Bronchial epithelial cell (primary cell): Measurements from ENCODE around the gene HOGA1. TPM values are rescaled to one million over a fixed set of nuclear protein-coding genes. Genes with fewer than 3 reads are reported as not detected.
A peak's percentile ranks its signal among the peaks of the same experiment; 100 is the strongest.

Experiments
- DNase-seq: peaks from one replicate; pipeline ENCODE4 v3.0.0-alpha.2; 2010; ENCODE audit warnings: low read depth
- FAIRE-seq: peaks from 2 replicates; lab custom pipeline; 2011; peaks lifted over from hg19 to GRCh38; lab: Jason Lieb, UNC
- H3K27me3 ChIP-seq: 2 replicates; pipeline ENCODE4 v1.5.1; 2011; ENCODE audit warnings: low read length; ENCODE audit not compliant: control insufficient read depth, insufficient read depth
- H3K36me3 ChIP-seq: 2 replicates; pipeline ENCODE4 v1.5.1; 2011; ENCODE audit warnings: low read length; ENCODE audit not compliant: control insufficient read depth, insufficient read depth
- H3K4me3 ChIP-seq: 2 replicates; pipeline ENCODE4 v1.5.1; 2011; ENCODE audit warnings: mild to moderate bottlenecking, low read depth, low read length, control low read depth
- total RNA-seq: library from RNA; depleted of rRNA; stranded (reverse); fragments of >200 nt; gene quantifications from 2 replicates; pipeline ENCODE4 v1.2.1, GENCODE V29; 2014
- TF ChIP-seq, protein P1 (sequence below): IDR thresholded peaks from 2 replicates; pipeline ENCODE4 v1.5.1; 2011; ENCODE audit warnings: mild to moderate bottlenecking, moderate library complexity, low read length, control low read depth, inconsistent platforms; ENCODE audit not compliant: insufficient read depth, severe bottlenecking

HOGA1 gene
- total RNA-seq, 1 donor from 2014 or later: 0.26 TPM

DNA sequence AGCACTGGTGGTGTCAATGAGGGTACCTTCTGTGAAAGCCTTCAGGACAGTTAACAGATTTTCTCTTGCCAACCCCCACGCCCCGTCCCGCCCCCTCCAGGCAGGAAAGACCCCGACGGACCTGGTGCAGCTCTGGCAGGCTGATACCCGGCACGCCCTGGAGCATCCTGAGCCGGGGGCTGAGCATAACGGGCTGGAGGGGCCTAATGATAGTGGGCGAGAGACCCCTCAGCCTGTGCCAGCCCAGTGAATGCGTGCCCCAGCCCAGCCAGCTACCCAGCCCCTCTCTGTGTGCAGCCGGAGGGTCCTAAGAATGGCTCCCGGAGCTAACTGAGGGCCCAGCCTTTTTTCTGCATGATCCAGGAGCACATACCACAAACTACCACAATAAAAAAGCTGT, 713 bp upstream of the HOGA1 start:
- DNase-seq: no peak
- no peaks in the 10 kb centered on the region for H3K27me3 ChIP-seq
- H3K4me3 ChIP-seq: no peak overlapping the region
- no peak for FAIRE-seq
- TF ChIP-seq, protein P1, sequence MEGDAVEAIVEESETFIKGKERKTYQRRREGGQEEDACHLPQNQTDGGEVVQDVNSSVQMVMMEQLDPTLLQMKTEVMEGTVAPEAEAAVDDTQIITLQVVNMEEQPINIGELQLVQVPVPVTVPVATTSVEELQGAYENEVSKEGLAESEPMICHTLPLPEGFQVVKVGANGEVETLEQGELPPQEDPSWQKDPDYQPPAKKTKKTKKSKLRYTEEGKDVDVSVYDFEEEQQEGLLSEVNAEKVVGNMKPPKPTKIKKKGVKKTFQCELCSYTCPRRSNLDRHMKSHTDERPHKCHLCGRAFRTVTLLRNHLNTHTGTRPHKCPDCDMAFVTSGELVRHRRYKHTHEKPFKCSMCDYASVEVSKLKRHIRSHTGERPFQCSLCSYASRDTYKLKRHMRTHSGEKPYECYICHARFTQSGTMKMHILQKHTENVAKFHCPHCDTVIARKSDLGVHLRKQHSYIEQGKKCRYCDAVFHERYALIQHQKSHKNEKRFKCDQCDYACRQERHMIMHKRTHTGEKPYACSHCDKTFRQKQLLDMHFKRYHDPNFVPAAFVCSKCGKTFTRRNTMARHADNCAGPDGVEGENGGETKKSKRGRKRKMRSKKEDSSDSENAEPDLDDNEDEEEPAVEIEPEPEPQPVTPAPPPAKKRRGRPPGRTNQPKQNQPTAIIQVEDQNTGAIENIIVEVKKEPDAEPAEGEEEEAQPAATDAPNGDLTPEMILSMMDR: no peak
- no peaks in the 10 kb centered on the region for H3K36me3 ChIP-seq

DNA sequence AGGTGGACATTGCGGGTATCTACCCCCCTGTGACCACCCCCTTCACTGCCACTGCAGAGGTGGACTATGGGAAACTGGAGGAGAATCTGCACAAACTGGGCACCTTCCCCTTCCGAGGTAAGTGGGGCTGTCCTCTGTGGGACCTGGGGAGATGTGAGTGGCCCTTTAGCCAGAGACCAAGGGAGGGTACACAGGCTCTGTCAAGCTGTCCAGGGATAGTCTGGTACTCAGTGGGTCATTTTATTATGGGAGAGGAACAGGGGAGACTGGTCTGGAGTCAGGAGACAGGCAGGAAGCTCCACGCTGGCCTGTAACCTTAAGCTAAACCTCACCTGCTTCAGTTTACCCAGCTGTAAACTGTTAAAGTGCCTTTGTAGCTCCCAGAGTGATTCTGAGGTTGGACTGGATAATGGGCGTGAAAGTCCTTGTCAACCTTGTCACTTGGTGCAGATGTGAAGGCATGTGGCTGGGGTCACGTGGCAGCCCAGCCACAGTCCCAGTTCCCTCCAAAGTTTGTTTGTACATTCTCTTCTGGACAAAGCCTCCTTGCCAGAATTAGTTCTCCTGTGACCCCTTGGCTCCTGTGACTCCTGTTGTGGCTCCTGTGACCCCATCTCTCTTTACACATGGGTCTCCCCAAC, 729 bp downstream of the HOGA1 start:
- Histone ChIP-seq H3K36me3 (no peaks in the 10 kb centered on the region), H3K27me3 (no peaks in the 10 kb centered on the region), H3K4me3 (no peak overlapping the region)
- peak; percentile 55 for FAIRE-seq
- DNase-seq: no peak
- TF ChIP-seq, protein P1: no peak

DNA sequence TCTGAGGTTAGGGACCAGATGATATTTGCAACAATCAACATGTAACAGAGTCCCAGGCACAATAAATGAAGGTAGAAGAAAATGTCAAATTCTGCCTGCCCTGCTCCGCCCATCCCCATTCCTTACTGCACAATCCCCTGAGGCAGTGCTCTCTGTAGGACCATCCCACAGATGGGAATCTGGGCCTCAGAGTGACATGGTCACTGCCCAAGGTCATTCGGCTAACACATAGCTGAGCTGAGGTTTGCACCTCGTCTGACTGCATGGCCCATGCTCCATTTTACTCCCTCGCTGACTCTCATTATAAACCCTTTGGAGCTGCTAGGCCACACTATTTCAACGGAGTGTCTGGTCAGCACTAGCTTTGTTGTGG, 1.2 kb downstream of the HOGA1 start:
- FAIRE-seq (no peak), DNase-seq (no peak)
- no peaks in the 10 kb centered on the region for H3K36me3 ChIP-seq
- no peaks in the 10 kb centered on the region for H3K27me3 ChIP-seq
- TF ChIP-seq, protein P1: no peak
- H3K4me3 ChIP-seq: no peak overlapping the region

DNA sequence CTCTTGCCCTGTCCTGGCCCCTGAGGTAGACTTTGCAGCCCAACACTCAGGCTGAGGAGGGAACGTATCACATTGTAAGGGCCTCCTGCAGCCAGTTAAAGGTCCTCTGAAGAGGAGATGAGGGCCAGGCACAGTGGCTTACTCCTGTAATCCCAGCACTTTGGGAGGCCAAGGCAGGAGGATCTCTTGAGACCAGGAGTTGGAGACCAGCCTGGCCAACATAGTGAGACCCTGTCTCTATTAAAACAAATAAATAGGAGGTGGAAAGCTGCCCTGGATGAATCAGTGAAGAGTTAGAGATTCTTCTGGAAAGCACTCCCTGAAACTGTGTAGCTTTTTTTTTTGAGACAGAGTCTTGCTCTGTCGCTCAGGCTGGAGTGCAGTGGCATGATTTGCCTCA, 3.0 kb downstream of the HOGA1 start:
- TF ChIP-seq, protein P1: no peak

DNA sequence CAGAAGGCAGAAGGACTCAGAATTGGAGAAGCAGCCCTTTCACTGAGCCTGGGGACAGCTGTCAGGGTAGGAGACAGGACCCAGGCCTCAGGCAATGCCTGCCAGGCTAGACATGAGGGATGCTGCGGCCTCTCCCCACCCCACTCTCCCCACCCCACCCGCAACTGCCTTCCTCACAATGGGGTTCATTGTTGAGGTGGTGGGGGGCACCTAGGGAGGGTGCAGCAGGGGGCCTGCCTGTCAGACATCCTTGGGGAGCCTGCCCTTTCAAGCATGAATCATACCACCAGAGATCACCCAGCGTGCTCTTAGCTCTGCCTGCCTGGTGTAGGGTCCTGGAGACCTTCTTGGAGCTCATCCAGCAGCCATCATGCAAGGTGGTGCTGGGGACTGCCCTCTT, 5.3 kb downstream of the HOGA1 start, which contains the start of gene C10orf62:
TSS of gene C10orf62 (plus strand) at position 243 of the 400 bp plus-strand sequence. CDS start 177 bp downstream, outside the sequence.
- Histone ChIP-seq H3K36me3 (no peaks in the 10 kb centered on the region), H3K4me3 (no peak within 1 kb of the TSS), H3K27me3 (no peaks in the 10 kb centered on the region)
- TF ChIP-seq, protein P1: no peak
- DNase-seq: no peak
- FAIRE-seq: no peak

More for the DNA sequence above, 3.0 kb downstream of the HOGA1 start:
- no peak for DNase-seq
- FAIRE-seq: no peak
- H3K27me3 ChIP-seq: no peaks in the 10 kb centered on the region
- H3K4me3 ChIP-seq: no peak overlapping the region
- H3K36me3 ChIP-seq: no peaks in the 10 kb centered on the region

DNA sequence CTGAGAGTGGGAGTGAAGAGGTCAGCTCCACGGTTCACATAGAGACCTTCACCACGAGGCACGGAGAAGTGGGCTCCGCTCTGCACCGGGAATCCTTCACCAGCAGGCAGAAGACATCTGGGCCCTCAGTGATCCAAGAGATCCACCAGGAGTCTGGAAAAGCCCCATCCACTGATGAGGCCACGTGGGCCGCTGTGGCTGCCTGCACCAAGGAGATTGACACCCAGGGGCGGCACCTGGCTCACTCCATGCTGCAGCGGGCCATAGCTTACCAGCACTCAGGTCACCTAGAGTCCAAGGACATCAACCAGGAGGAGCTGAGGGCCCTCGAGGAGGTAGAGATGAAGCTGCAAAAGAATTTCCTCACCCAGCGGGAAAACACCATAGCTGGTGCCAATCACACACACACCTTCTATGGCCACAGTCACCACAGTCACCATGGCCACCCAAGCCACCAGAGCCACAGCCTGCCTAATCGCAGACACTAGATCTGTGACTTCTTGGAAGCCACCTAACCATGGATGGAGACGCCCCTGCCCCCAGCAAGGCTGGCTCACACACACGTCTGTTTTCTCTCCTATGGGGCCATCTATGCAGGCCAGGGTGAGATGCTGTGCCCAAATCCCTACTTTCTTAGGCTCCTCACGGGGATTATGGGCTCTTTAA, 6.0 kb downstream of the HOGA1 start:
- TF ChIP-seq, protein P1: no peak
- Histone ChIP-seq H3K27me3 (no peaks in the 10 kb centered on the region), H3K4me3 (no peak overlapping the region), H3K36me3 (no peaks in the 10 kb centered on the region)
- FAIRE-seq (no peak), DNase-seq (no peak)
